ENCODE measurements around the gene FLNC.
A peak's percentile ranks its signal among the peaks of the same experiment; 100 is the strongest.

FLNC gene

GRCh38 chr7:128804484-128804883 is 25.7 kb upstream of the FLNC start:
- no peak for DNase-seq (ENCODE audit: low read depth, low spot score)

DNA sequence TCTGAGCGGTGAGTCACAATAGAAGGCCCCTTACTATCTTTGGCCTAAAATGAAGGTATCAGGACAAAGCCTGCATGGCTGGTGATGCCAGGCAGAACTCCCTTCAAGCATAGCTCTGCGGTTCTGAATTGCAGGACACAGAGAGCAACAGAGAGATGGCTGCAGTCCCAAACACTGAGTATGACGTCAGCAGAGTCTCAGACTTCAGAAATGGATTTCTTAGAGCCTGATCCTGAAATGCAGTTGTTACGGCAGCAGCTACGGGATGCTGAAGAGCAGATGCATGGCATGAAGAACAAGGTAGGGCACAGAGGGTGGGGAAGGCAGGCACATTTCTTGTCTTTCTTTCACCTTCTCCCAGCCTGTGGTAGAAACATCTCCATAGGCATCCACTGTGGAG is 25.0 kb upstream of the FLNC start:
- DNase-seq (ENCODE audit: low read depth, low spot score) = no peak

DNA sequence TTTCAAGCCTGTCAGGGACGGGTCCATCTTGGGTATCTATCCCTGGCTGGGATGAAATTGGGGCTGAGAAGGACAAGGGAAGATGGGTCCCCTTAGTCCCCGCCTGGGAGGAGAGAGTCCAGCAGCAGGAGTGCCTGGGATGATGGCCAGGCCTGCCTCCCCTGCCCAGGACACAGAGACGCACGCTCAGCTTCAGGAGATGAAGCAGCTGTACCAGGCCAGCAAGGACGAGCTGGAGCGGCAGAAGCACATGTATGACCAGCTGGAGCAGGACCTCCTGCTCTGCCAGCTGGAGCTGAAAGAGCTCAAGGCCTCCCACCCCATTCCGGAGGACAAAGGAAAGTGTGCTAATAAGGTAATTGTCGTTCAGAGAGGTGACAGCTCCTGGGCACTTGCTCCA is 23.0 kb upstream of the FLNC start:
- DNase-seq (ENCODE audit: low read depth, low spot score) = no peak

GRCh38 chr7:128809363-128809762 is 20.8 kb upstream of the FLNC start:
- no peak for DNase-seq (ENCODE audit: low read depth, low spot score)

- no peak for DNase-seq (ENCODE audit: low read depth, low spot score)
These were observed 19.7 kb upstream of the FLNC start for GRCh38 chr7:128810473-128810872.

GRCh38 chr7:128810997-128811396 is 19.2 kb upstream of the FLNC start:
- no peak for DNase-seq (ENCODE audit: low read depth, low spot score)

- DNase-seq (ENCODE audit: low read depth, low spot score) = no peak
These were observed 18.4 kb upstream of the FLNC start for GRCh38 chr7:128811631-128812430.

DNA sequence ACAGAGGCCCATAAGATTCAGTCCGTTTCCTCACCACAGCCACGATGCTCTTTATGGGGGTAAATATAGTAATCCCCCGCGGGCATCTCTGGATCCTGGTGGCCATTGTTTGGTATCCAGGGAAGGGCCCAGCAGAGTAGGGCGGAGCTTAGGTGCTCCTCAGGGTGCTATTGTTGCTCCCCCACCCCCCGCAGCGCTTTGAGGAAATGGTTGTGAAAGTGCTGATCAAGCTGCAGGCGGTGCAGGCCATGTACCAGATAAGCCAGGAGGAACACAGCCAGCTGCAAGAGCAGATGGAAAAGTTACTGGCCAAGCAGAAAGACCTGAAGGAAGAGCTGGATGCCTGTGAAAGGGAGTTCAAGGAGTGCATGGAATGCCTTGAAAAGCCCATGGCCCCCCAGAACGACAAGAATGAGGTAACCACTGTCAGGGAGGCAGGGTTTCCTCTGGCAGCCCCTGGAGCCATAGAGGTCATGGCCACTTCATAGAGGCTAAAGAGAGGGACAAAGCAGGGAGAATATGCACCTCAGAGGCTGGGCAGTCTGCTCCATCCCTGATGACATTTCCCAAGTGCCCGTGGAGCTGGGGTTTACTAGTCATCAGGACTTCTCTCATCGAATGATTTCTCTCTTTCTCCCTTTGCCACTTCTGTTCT is 17.6 kb upstream of the FLNC start:
- DNase-seq (ENCODE audit: low read depth, low spot score) = no peak

GRCh38 chr7:128814499-128814898 is 15.7 kb upstream of the FLNC start:
- DNase-seq (ENCODE audit: low read depth, low spot score) = no peak

DNA sequence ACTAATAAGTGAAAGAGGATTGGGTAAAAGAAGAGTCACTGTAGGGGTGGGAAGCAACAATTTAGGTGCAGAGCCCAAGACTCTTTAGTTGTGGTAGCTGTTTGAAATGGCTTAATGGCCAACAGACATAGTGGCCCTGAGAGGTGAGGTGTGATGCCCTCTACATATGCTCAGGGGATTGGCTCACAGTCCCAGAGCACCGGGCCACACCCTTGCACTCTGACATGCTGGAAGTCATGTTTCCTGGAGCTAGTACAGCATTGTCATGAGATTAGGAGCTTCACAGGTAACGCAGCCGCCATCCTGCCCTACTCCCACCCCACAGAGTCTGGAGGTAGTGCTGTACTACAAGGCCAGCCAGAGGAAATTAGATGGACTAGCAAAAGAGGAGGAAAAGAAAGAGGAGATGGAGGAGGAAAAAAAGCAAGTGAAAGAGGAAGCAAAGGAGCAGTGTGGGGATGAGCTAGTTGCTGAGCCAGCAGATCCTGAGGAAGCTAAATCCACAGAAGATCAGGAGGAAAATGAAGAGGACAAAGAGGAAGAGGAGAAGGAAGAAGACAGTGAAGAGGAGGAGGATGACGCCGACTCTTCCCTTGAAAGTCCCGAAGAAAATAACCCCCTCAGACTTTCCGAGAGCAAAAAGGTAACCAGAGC is 14.8 kb upstream of the FLNC start:
- no peak for DNase-seq (ENCODE audit: low read depth, low spot score)

- no peak for DNase-seq (ENCODE audit: low read depth, low spot score)
These were observed 11.5 kb upstream of the FLNC start for GRCh38 chr7:128818694-128819093.

DNA sequence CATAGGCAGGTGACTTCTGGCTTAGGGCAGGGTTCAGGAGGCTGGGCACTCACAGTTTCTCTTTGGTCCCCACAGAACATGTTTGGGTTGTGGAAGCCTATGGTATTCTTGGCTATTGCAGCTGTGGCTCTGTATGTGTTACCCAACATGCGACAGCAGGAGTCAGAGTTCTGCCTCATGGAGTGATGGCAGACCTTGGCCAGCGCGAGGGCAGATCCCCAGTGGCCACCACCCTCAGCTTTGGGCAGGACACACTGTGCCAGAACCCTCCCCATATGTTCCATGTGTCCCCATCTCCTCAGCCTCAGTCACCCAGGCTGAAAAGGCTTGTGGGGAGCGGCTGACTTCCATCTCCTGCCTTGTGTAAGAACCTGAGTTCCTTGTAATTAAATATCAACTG is 8.5 kb upstream of the FLNC start:
- no peak for DNase-seq (ENCODE audit: low read depth, low spot score)

DNA sequence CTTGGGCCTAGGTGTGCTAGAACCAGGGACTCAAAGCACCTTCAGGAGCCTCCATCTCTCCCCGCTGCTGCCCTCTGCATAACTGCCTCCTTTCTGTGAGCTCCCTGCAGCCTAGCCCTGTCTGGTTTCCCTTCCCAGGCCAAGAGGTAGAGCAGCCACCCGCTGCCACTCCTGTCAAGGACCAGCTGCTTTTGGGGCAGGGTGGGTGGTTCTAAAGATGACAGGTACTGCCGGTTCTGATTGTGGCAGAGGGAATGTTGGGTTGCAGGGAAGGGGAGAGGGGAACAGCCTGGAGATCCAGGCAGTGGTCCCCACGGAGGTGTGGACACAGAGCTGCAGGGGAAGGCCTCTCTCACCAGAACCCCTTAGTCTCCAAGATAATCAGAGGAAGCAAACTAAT is 3.7 kb upstream of the FLNC start:
- DNase-seq (ENCODE audit: low read depth, low spot score) = no peak

GRCh38 chr7:128826916-128827247 is 3.3 kb upstream of the FLNC start:
- DNase-seq (ENCODE audit: low read depth, low spot score) = no peak

DNA sequence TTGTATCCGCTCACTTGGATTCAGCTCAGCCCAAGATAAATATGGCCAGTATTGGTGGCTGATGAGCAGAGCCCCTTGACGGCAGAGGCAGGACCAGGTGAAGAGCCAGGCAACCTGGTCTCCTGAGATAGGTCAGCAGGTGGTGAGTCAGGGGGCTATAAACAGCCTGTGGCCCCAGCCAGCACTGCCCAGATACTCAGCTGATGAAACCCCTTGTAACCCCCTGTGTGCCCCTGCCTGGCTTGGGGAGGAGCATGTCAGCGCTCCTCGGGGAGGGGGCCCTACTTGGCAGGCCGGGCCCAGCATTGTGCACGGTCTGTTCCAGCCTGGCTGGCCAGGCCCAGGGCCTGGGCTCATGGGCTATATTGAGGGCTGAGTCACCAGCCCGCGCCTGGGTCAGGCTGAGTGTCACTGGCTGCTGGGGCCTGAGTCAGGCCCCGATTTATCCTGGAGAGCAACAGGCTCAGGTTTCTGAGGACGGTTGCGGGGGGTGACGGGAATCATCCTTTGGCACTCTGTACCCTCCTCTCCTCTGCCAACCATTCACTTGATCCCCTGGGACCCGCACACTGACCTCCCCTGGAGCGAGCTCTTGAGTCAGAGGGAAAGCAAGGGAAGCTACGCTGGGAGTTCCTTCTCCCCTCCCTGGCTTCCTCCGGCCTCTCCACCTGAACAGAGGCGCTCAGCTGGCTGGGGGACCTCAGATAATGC is 2.8 kb upstream of the FLNC start:
- no peak for DNase-seq (ENCODE audit: low read depth, low spot score)

GRCh38 chr7:128827971-128828711 is 2.1 kb upstream of the FLNC start:
- DNase-seq (ENCODE audit: low read depth, low spot score) = no peak

DNA sequence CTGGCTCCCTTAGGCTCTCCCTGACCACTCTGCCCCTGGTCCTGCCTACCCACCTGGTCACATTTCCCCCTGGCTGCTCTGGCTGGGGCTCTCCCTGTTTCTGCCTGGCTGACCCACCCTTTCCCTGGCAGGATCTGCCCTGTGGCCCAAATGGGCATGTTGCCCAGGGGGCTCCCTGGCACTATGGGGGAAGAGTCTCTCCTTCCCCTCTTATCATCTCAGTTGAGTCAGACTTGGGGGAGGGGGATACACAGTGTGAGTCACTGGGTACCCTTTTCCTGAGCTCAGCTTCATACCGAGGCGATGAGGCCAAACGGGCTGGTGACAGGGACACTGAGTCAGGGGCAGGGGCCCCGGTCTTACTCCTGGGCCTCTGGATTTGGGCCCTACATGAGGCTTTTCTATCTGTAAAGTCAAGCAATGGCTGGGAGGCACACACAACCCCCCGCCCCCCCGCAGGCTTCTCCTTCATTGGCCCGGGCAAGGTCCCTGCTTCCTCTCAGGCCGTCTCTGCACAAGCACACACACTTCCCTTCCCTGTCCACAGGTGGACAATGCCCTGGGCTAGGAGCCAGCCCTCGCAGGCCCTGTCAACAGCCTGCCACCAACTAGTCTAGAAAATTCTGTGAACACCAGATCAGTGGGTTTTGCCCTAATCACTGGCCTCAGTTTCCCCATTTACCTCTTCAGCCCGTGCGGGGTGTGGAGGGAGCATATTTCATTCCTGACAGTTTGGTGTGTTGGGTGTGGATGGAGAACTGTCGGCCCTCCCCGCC is 627 bp upstream of the FLNC start:
- DNase-seq (ENCODE audit: low read depth, low spot score) = no peak

- no peak for DNase-seq (ENCODE audit: low read depth, low spot score)
These were observed 1.2 kb downstream of the FLNC start for GRCh38 chr7:128831178-128831993.

DNA sequence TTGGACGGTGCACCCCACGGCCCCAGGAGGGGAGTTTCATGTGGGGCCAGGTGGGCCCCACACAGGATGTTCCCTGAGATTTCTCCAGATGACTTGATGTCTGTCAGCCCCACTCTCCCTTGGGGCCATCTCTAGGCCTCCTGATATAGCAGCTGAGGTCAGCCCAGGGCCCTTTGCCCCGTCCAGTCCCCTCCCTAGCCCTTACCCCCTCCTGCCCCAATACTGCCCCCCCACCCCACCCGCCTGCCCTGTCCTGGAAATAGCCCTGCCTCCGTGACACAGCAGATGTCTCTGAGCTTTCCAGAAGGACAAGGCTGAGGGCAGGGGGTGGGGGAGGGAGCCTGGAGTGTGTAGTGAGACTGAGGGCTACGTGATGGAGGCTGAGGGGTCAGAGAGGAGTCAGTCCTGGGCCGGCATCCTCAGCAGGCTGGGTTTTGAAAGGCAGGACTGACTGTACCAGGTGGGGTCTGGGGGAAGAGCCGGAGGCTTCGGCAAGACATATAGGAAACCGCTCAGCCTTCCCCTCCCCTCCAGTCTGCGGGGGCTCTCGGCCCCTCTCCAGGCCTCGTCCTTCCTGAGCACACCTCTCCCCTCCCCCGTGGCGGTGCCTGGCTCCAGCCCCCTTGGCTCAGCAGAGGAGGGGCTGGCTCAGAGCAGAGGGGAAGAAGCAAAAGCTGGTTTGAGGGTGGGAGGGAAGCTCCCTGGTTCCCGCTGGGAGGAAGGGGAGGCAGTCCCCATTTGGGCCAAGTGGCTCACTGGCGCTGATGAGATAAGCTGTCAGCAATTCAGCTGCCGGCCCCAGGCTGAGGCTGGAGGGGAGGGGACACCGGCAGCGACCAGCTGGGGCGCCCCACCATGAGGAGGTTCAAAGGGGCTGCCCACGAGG is 2.0 kb downstream of the FLNC start:
- peak; percentile 56 for DNase-seq (ENCODE audit: low read depth, low spot score)

Measured in iPS DF 19.7 (cell line).